GM12878 (cell line): ENCODE data around the gene CFAP61. TPM values are rescaled to one million over a fixed set of nuclear protein-coding genes. Genes with fewer than 3 reads are reported as not detected.

Source experiments
- ATAC-seq: fragments of 200-7000 bp; cut with Tn5 transposase; 3 replicates; pipeline ENCODE4 v1.9.1; 2020; ENCODE audit warnings: mild to moderate bottlenecking, moderate library complexity
- BruUV-seq: library from RNA; stranded (reverse); fragments of 400-500 nt; replicated peaks from 2 replicates; lab custom pipeline; 2021; lab: Mats Ljungman, UMichigan
- CTCF ChIA-PET: fragments of 300-600 bp; sonication (Branson Sonifier 250); formaldehyde crosslinking; extraction: SDS; loops from one replicate; lab custom pipeline; 2021; ENCODE audit warnings: inconsistent platforms; lab: Yijun Ruan, JAX
- POLR2A ChIA-PET: fragments of 350-600 bp; formaldehyde crosslinking; extraction: SDS; loops from one replicate; lab custom pipeline; 2021; ENCODE audit warnings: inconsistent platforms; lab: Charles Lee
- RAD21 ChIA-PET: fragments of 300-600 bp; sonication (Branson Sonifier 250); formaldehyde crosslinking; loops from one replicate; lab custom pipeline; 2023; ENCODE audit warnings: antibody characterized with exemption; ENCODE audit not compliant: unreplicated experiment; lab: Charles Lee
- SMC1A ChIA-PET: fragments of 300-600 bp; sonication (Branson Sonifier 250); formaldehyde crosslinking; loops from one replicate; lab custom pipeline; 2023; ENCODE audit not compliant: unreplicated experiment, uncharacterized antibody; lab: Charles Lee
- DNase-seq: peaks from one replicate; pipeline ENCODE4 v3.0.0-alpha.2; 2011; ENCODE audit warnings: low read depth, low spot score
- FAIRE-seq: peaks from 3 replicates; lab custom pipeline; 2011; peaks lifted over from hg19 to GRCh38; lab: Jason Lieb, UNC
- H2AFZ ChIP-seq: 2 replicates; pipeline ENCODE4 v1.6.0; 2011; ENCODE audit warnings: low read depth, low read length, control low read depth; ENCODE audit not compliant: control insufficient read depth
- H3K27ac ChIP-seq: 2 replicates; pipeline ENCODE4 v1.5.1; 2011; ENCODE audit warnings: control low read depth; ENCODE audit not compliant: control insufficient read depth, insufficient read depth
- H3K27me3 ChIP-seq, 2 experiments: replicated peaks in 1 of 2; 2 replicates each; pipeline versions ENCODE4 v1.6.0 to v1.6.1; 2011; ENCODE audit warnings: low read length in 1 of 2; ENCODE audit not compliant: control insufficient read depth in 2 of 2, insufficient read depth in 2 of 2
- H3K36me3 ChIP-seq, 2 experiments: 2 replicates each; pipeline ENCODE4 v1.5.1; 2011; ENCODE audit warnings: low read length in 1 of 2; ENCODE audit not compliant: control insufficient read depth in 2 of 2, insufficient read depth in 2 of 2
- H3K4me1 ChIP-seq: 2 replicates; pipeline ENCODE4 v1.6.1; 2011; ENCODE audit warnings: mild to moderate bottlenecking, low read length, moderate library complexity, mixed read lengths; ENCODE audit not compliant: control insufficient read depth, insufficient read depth
- H3K4me2 ChIP-seq: 2 replicates; pipeline ENCODE4 v1.6.0; 2011; ENCODE audit warnings: control low read depth; ENCODE audit not compliant: control insufficient read depth, insufficient read depth
- H3K4me3 ChIP-seq: fragments of 200-600 bp; sonication (generic); 2 replicates; pipeline ENCODE4 v1.5.1; 2016
- H3K79me2 ChIP-seq: 2 replicates; pipeline ENCODE4 v1.6.0; 2011; ENCODE audit warnings: low read length; ENCODE audit not compliant: control insufficient read depth, insufficient read depth
- H3K9ac ChIP-seq: 2 replicates; pipeline ENCODE4 v1.8.0; 2011; ENCODE audit warnings: low read length, control low read depth, mixed read lengths; ENCODE audit not compliant: control insufficient read depth, insufficient read depth
- H3K9me3 ChIP-seq: replicated peaks from 3 replicates; pipeline ENCODE4 v1.5.1; 2011; ENCODE audit warnings: mild to moderate bottlenecking, low read length; ENCODE audit not compliant: control insufficient read depth, insufficient read depth
- H4K20me1 ChIP-seq: 2 replicates; pipeline ENCODE4 v1.6.0; 2011; ENCODE audit not compliant: control insufficient read depth, insufficient read depth
- CBX3 ChIP-seq: fragments of 200-600 bp; sonication (generic); IDR thresholded peaks from 2 replicates; pipeline ENCODE4 v1.6.1; 2016; ENCODE audit warnings: low read depth, borderline replicate concordance
- CHD2 ChIP-seq: IDR thresholded peaks from 2 replicates; pipeline ENCODE4 v1.6.1; 2011; ENCODE audit warnings: low read depth, low read length, improper control_type of control experiment, borderline replicate concordance
- DPF2 ChIP-seq: fragments of 450-650 bp; IDR thresholded peaks from 2 replicates; pipeline ENCODE4 v1.6.1; 2017; ENCODE audit warnings: mild to moderate bottlenecking
- EED ChIP-seq: sonication (generic); IDR thresholded peaks from 2 replicates; pipeline ENCODE4 v1.6.1; 2016; ENCODE audit warnings: antibody characterized with exemption, low read depth
- GABPA ChIP-seq: IDR thresholded peaks from 2 replicates; pipeline ENCODE4 v1.6.1; 2014; ENCODE audit warnings: antibody characterized with exemption, low read depth, mild to moderate bottlenecking, inconsistent platforms
- LARP7 ChIP-seq: fragments of 450-650 bp; IDR thresholded peaks from 2 replicates; pipeline ENCODE4 v1.6.1; 2017; ENCODE audit warnings: mild to moderate bottlenecking
- MYC ChIP-seq: IDR thresholded peaks from 2 replicates; pipeline ENCODE4 v1.6.1; 2011; ENCODE audit warnings: mild to moderate bottlenecking, low read length, moderate library complexity, inconsistent platforms; ENCODE audit not compliant: insufficient read depth, insufficient replicate concordance, insufficient read length, severe bottlenecking
- NR2C2 ChIP-seq: IDR thresholded peaks from 2 replicates; pipeline ENCODE4 v1.6.1; 2011; ENCODE audit warnings: borderline replicate concordance, low read depth; ENCODE audit not compliant: control insufficient read depth, insufficient read length
- NRF1 ChIP-seq: conservative IDR thresholded peaks from 2 replicates; pipeline ENCODE4 v1.6.1; 2011; ENCODE audit warnings: mild to moderate bottlenecking, low read depth, low read length, improper control_type of control experiment
- PKNOX1 ChIP-seq: fragments of 450-650 bp; IDR thresholded peaks from 2 replicates; pipeline ENCODE4 v1.6.1; 2016; ENCODE audit warnings: mild to moderate bottlenecking
- POLR2A ChIP-seq: IDR thresholded peaks from 2 replicates; pipeline ENCODE4 v1.6.1; 2011; ENCODE audit warnings: low read depth, mild to moderate bottlenecking, low read length
- SP1 ChIP-seq: IDR thresholded peaks from one replicate; pipeline ENCODE4 v1.6.1; 2011; ENCODE audit warnings: low read depth, low read length
- SREBF2 ChIP-seq: IDR thresholded peaks from 2 replicates; pipeline ENCODE4 v1.6.1; 2012; ENCODE audit warnings: mild to moderate bottlenecking, low read length
- TCF7 ChIP-seq: IDR thresholded peaks from 2 replicates; pipeline ENCODE4 v1.6.1; 2014; ENCODE audit warnings: antibody characterized with exemption, borderline replicate concordance
- ZBTB33 ChIP-seq: fragments of 450-650 bp; IDR thresholded peaks from 2 replicates; pipeline ENCODE4 v1.6.1; 2017; ENCODE audit warnings: mild to moderate bottlenecking
- ZNF207 ChIP-seq: fragments of 450-650 bp; IDR thresholded peaks from 2 replicates; pipeline ENCODE4 v1.6.1; 2014; ENCODE audit warnings: antibody characterized with exemption, mild to moderate bottlenecking, borderline replicate concordance
- ZNF592 ChIP-seq: fragments of 450-650 bp; IDR thresholded peaks from 2 replicates; pipeline ENCODE4 v1.6.1; 2017; ENCODE audit warnings: mild to moderate bottlenecking, moderate library complexity
- ZZZ3 ChIP-seq: IDR thresholded peaks from 2 replicates; pipeline ENCODE4 v1.6.1; 2011; ENCODE audit warnings: low read depth; ENCODE audit not compliant: control insufficient read depth, insufficient read length
- WGBS: methylation state at CpG from one replicate; pipeline ENCODE4 v1.1.6; 2016; ENCODE audit warnings: low lambda C conversion rate; ENCODE audit not compliant: insufficient replicate concordance, insufficient coverage; ENCODE audit errors: missing lambda C conversion rate; 5-methylcytosine and 5-hydroxymethylcytosine counted together
- in situ Hi-C: fragments of 300-500 bp; cut with MboI; formaldehyde crosslinking; loops from 9 replicates; pipeline ENCODE4 v1.14.3; 2018; ENCODE audit warnings: mixed read lengths
- intact Hi-C: fragments of 100-400 bp; cut with micrococcal nuclease; formaldehyde crosslinking; loops from one replicate; pipeline ENCODE4 v1.14.2; 2022; ENCODE audit not compliant: unreplicated experiment
- polyA plus RNA-seq, 11 experiments: library from polyadenylated mRNA; depleted of rRNA in 4 of 11; unstranded in 6 of 11; stranded (reverse) in 5 of 11; fragments of >200 nt; fragmentation: Nextera tagmentation in 4 of 11; fragmentation: Illumina TruSeq in 1 of 11; extraction: Ambion mirVana in 4 of 11; extraction: Trizol in 1 of 11; gene quantifications; 1 replicate in 1 of 11; 2 replicates in 10 of 11; pipeline versions ENCODE4 v1.2.1 to v1.2.3, GENCODE V29; 2011 to 2016; ENCODE audit warnings: inconsistent platforms in 2 of 11, missing spikeins in 2 of 11, low read depth in 1 of 11
- total RNA-seq, 4 experiments: library from RNA; depleted of rRNA in 3 of 4; stranded (reverse); fragments of >200 nt in 3 of 4; fragmentation: Illumina TruSeq in 1 of 4; extraction: Trizol in 1 of 4; gene quantifications; 2 replicates each; pipeline versions ENCODE4 v1.2.1 to v1.2.3, GENCODE V29; 2013 to 2021

CFAP61 gene
- total and polyA plus RNA-seq, 10 of the 15 experiments (the other 5 are each of a cell fraction or from before 2014, with no cell fraction given) = 0.11 to 0.41 (median 0.24) TPM; not detected in 7

GRCh38 chr20:20395087-20395486 is 342.8 kb downstream of the CFAP61 start:
- SMC1A ChIA-PET = no interaction called here

More at GRCh38 chr20:20395087-20395486, 342.8 kb downstream of the CFAP61 start:
- Histone ChIP-seq H3K9me3 (no peaks in the 10 kb centered on the region), H4K20me1 (no peaks in the 10 kb centered on the region), H3K4me2 (no peak overlapping the region), H3K4me3 (no peak overlapping the region), H3K4me1 (no peaks in the 10 kb centered on the region), H3K27ac (no peak overlapping the region), H2AFZ (no peak overlapping the region), H3K79me2 (no peaks in the 10 kb centered on the region), H3K36me3 (peaks cover 2 to 7% of the 10 kb centered on the region in 2 experiments; a peak in 3 of 4 replicates), H3K27me3 (no peaks in the 10 kb centered on the region), H3K9ac (no peak overlapping the region)
- 63% methylated on average over 12 of the region's 12 CpGs for WGBS
- CTCF ChIA-PET = no interaction called here
- in situ Hi-C loops (no loop called here), intact Hi-C loops (no loop called here)
- DNase-seq (no peak), ATAC-seq (no peak), FAIRE-seq (no peak)
- POLR2A ChIA-PET = no interaction called here
- RAD21 ChIA-PET = no interaction called here
- no TSS peak for BruUV-seq
- no peak for TF ChIP-seq LARP7
- TF ChIP-seq SREBF2 = no peak
- no peak for TF ChIP-seq GABPA
- no peak for TF ChIP-seq DPF2
- no peak for TF ChIP-seq PKNOX1
- no peak for TF ChIP-seq CBX3
- TF ChIP-seq ZBTB33 = no peak
- TF ChIP-seq ZNF207 = no peak
- TF ChIP-seq NRF1 = no peak
- TF ChIP-seq ZNF592 = no peak
- TF ChIP-seq MYC = no peak
- TF ChIP-seq NR2C2 = no peak
- no peak for TF ChIP-seq POLR2A
- TF ChIP-seq ZZZ3 = no peak
- TF ChIP-seq EED = no peak
- no peak for TF ChIP-seq TCF7
- no peak for TF ChIP-seq CHD2
- no peak for TF ChIP-seq SP1
